KMS-11 (cell line): ENCODE data around the gene CACNA1I.

ENCODE experiments used
- H2AFZ ChIP-seq: fragments of 200-600 bp; sonication (generic); 2 replicates; pipeline ENCODE4 v1.6.1; 2016; ENCODE audit warnings: antibody characterized with exemption, mixed run types, low read depth
- H3K27ac ChIP-seq: fragments of 200-600 bp; sonication (generic); 2 replicates; pipeline ENCODE4 v1.6.1; 2016; ENCODE audit warnings: mild to moderate bottlenecking, mixed run types
- H3K27me3 ChIP-seq: fragments of 200-600 bp; sonication (generic); 2 replicates; pipeline ENCODE4 v1.6.1; 2017; ENCODE audit warnings: mild to moderate bottlenecking, low read depth, mixed run types, moderate library complexity; ENCODE audit not compliant: insufficient read depth
- H3K36me3 ChIP-seq: fragments of 200-600 bp; sonication (generic); 2 replicates; pipeline ENCODE4 v1.6.1; 2017; ENCODE audit warnings: mild to moderate bottlenecking, mixed run types; ENCODE audit not compliant: insufficient read depth
- H3K4me1 ChIP-seq: fragments of 200-600 bp; sonication (generic); 2 replicates; pipeline ENCODE4 v1.6.1; 2016; ENCODE audit warnings: mild to moderate bottlenecking, low read depth, mixed run types; ENCODE audit not compliant: poor library complexity, severe bottlenecking
- H3K4me2 ChIP-seq: fragments of 200-600 bp; sonication (generic); 2 replicates; pipeline ENCODE4 v1.7.0; 2016; ENCODE audit warnings: mild to moderate bottlenecking, mixed run types
- H3K4me3 ChIP-seq: fragments of 200-600 bp; sonication (generic); IDR thresholded peaks from 2 replicates; pipeline ENCODE4 v1.6.1; 2017; ENCODE audit warnings: low read depth, low read length, mixed read lengths; ENCODE audit not compliant: insufficient read depth
- H3K79me2 ChIP-seq: fragments of 200-600 bp; sonication (generic); 2 replicates; pipeline ENCODE4 v1.6.1; 2016; ENCODE audit warnings: low read depth, mixed run types; ENCODE audit not compliant: insufficient read depth
- H3K9ac ChIP-seq: fragments of 200-600 bp; sonication (generic); 2 replicates; pipeline ENCODE4 v1.6.1; 2016; ENCODE audit warnings: mild to moderate bottlenecking, mixed run types
- H4K20me1 ChIP-seq: fragments of 200-600 bp; sonication (generic); 2 replicates; pipeline ENCODE4 v1.6.1; 2016; ENCODE audit warnings: mild to moderate bottlenecking, mixed run types; ENCODE audit not compliant: insufficient read depth
- TF ChIP-seq, protein P1 (sequence below): fragments of 200-600 bp; sonication (generic); conservative IDR thresholded peaks from 2 replicates; pipeline ENCODE4 v1.6.1; 2017; ENCODE audit warnings: low read depth, mild to moderate bottlenecking, antibody characterized with exemption, low read length, moderate library complexity, mixed read lengths

CACNA1I gene

GRCh38 chr22:39627208-39627607 is 56.7 kb downstream of the CACNA1I start:
- Histone ChIP-seq H4K20me1 (no peaks in the 10 kb centered on the region), H3K36me3 (no peaks in the 10 kb centered on the region), H3K9ac (no peak overlapping the region), H3K4me1 (no peaks in the 10 kb centered on the region), H3K27ac (no peak overlapping the region), H2AFZ (no peak overlapping the region), H3K79me2 (no peaks in the 10 kb centered on the region), H3K4me2 (no peak overlapping the region), H3K4me3 (no peak overlapping the region), H3K27me3 (peaks cover 80% of the 10 kb centered on the region)
- TF ChIP-seq, protein P1, sequence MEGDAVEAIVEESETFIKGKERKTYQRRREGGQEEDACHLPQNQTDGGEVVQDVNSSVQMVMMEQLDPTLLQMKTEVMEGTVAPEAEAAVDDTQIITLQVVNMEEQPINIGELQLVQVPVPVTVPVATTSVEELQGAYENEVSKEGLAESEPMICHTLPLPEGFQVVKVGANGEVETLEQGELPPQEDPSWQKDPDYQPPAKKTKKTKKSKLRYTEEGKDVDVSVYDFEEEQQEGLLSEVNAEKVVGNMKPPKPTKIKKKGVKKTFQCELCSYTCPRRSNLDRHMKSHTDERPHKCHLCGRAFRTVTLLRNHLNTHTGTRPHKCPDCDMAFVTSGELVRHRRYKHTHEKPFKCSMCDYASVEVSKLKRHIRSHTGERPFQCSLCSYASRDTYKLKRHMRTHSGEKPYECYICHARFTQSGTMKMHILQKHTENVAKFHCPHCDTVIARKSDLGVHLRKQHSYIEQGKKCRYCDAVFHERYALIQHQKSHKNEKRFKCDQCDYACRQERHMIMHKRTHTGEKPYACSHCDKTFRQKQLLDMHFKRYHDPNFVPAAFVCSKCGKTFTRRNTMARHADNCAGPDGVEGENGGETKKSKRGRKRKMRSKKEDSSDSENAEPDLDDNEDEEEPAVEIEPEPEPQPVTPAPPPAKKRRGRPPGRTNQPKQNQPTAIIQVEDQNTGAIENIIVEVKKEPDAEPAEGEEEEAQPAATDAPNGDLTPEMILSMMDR: no peak

- no peaks in the 10 kb centered on the region for H3K4me1 ChIP-seq
- H3K9ac ChIP-seq: no peak overlapping the region
- no peak overlapping the region for H3K4me2 ChIP-seq
- TF ChIP-seq, protein P1: no peak
- no peaks in the 10 kb centered on the region for H4K20me1 ChIP-seq
- no peak overlapping the region for H3K27ac ChIP-seq
- no peak overlapping the region for H3K4me3 ChIP-seq
- H3K27me3 ChIP-seq: peaks cover 84% of the 10 kb centered on the region
- H2AFZ ChIP-seq: no peak overlapping the region
- no peaks in the 10 kb centered on the region for H3K36me3 ChIP-seq
- H3K79me2 ChIP-seq: no peaks in the 10 kb centered on the region
Observed at GRCh38 chr22:39627865-39628562, 57.5 kb downstream of the CACNA1I start.

DNA sequence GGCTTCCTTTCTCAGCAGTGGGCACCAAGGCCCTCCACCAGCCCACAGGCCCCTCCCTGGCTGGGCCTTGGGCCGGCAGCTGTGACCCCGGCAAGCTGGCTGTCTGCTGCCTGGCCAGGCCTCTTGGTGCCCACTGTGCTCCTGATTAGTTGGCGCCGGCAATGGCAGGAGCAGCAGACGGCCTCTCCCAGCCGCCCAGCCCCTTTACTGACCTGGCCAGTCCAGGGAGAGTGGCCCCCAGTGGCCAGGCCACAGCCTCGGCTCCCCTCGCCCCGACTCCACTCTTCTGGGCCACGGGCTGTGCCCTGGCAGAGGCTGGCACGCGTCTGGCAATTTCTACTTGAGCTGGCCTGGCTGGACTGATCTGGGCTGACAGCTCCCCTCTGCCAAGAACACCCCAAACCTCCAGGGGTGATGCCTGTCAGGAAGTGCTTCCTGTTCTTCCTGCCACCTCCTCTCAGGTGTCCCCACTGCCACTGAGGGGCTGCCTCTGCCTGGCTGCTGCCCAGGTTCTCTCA is 58.1 kb downstream of the CACNA1I start:
- Histone ChIP-seq H3K4me2 (no peak overlapping the region), H3K9ac (no peak overlapping the region), H4K20me1 (no peaks in the 10 kb centered on the region), H3K4me3 (no peak overlapping the region), H3K36me3 (no peaks in the 10 kb centered on the region), H3K79me2 (no peaks in the 10 kb centered on the region), H2AFZ (no peak overlapping the region), H3K4me1 (no peaks in the 10 kb centered on the region), H3K27ac (no peak overlapping the region), H3K27me3 (peaks cover 87% of the 10 kb centered on the region)
- TF ChIP-seq, protein P1: no peak

DNA sequence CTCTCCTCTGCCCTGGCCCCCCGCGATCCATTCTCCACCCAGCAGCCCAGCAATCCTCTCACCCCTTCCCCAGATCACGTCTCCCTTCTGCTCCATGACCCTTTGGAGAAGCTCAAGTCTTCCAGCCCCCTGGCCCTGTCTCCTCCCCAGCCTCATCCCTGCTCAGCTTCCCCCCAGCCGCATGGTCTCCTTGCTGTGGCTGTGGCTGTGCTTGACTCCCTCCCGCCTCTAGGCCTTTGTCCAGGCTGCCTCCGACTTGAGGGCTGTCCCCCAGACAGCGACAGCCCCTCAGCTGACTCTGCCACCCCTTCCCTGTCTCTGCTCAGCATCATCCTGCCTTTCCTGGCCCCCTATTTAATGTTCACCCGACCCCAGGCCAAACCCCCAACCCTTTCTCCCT is 59.3 kb downstream of the CACNA1I start:
- no peaks in the 10 kb centered on the region for H3K36me3 ChIP-seq
- H3K79me2 ChIP-seq: no peaks in the 10 kb centered on the region
- no peaks in the 10 kb centered on the region for H4K20me1 ChIP-seq
- H2AFZ ChIP-seq: no peak overlapping the region
- peaks cover 84% of the 10 kb centered on the region for H3K27me3 ChIP-seq
- no peak overlapping the region for H3K4me2 ChIP-seq
- H3K9ac ChIP-seq: no peak overlapping the region
- no peak overlapping the region for H3K27ac ChIP-seq
- TF ChIP-seq, protein P1: no peak
- no peak overlapping the region for H3K4me3 ChIP-seq
- no peaks in the 10 kb centered on the region for H3K4me1 ChIP-seq
